Esophagus mucosa (tissue), 1 donor: ENCODE measurements around the gene ANP32A. TPM values are rescaled to one million over a fixed set of nuclear protein-coding genes. Genes with fewer than 3 reads are reported as not detected.

Source experiments
- ATAC-seq: fragments of 200-7000 bp; cut with Tn5 transposase; one replicate; pipeline ENCODE4 v1.9.1; 2020
- total RNA-seq: library from RNA; stranded (reverse); gene quantifications from one replicate; pipeline ENCODE4 v1.2.4, GENCODE V29; 2023
- donor health status: DM: yes; HTN: yes; CAD: no.

The ANP32A gene
- total RNA-seq, 1 donor from 2014 or later: 58.9 TPM

- no peak for ATAC-seq
Measured at GRCh38 chr15:68819495-68820294, 1.0 kb downstream of the ANP32A start.

- peak; percentile 2 for ATAC-seq
Measured at GRCh38 chr15:68818769-68819494, 1.8 kb downstream of the ANP32A start.

GRCh38 chr15:68818066-68818768, 2.5 kb downstream of the ANP32A start:
- peak; percentile 34 for ATAC-seq

- ATAC-seq: peak; percentile 21
Measured at GRCh38 chr15:68817304-68818065, 3.2 kb downstream of the ANP32A start.

DNA sequence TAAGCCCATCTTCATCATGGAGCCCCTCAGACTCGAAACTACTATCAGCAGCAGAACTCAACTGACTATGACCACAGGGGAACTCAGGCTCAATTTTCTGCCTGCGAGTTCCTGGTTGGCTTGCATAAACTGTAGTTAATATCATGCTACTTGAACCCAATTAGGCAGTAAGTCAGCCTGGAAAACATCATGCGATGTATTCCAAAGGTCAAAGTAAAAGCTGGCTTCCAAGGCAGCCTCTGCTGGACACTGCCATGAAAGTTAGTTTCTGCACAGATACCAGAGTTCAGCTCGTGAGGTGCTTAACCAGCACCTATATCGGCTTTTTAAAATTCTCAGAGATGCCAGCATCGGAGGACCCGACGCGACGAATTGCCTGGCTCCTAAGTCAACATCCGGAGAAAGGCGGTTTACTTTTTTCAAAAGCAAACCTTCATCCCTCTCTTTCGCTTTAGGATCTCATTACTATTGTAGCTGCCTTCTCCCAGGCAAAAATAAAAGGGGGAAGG, 3.8 kb downstream of the ANP32A start:
- no peak for ATAC-seq

DNA sequence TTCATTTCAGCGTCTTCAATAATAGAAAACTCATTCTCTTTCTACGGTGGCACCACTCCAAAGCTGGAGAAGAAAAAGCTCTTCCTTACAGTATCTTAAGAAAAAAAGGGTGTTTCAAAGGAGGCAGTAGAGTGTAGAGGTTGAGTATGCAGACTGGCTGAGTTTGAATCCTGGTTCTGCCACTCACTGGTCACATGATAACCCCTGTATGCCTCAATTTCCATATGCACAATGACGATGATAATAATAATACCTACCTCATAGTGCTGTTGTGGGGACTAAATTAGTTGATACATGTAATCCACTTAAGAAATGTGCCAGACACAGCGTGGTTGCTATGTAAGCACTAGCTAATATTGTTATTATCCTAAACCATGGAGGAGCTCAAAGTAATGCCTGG, 4.5 kb downstream of the ANP32A start:
- ATAC-seq: no peak

DNA sequence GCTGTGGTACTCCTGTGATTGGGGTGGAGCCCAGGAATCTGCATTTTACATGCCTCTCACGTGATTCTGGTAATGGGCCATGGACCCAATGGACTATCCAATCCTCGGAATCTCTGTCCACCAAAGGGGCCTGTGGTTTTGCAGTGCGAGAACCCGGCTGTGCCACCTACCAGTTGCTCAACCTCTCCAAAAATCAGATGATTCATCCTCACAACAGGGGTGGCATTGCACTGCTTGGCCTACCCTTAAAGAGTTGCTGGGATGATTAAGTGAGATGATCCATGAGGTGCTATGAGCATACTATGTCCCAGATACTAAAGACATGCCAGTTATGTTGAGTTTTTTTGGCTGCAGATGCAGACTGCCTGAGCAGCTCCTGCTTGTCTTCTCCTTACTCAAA, 5.1 kb downstream of the ANP32A start:
- ATAC-seq: peak; percentile 52

- ATAC-seq: no peak
Measured at GRCh38 chr15:68814596-68814995, 6.1 kb downstream of the ANP32A start.

DNA sequence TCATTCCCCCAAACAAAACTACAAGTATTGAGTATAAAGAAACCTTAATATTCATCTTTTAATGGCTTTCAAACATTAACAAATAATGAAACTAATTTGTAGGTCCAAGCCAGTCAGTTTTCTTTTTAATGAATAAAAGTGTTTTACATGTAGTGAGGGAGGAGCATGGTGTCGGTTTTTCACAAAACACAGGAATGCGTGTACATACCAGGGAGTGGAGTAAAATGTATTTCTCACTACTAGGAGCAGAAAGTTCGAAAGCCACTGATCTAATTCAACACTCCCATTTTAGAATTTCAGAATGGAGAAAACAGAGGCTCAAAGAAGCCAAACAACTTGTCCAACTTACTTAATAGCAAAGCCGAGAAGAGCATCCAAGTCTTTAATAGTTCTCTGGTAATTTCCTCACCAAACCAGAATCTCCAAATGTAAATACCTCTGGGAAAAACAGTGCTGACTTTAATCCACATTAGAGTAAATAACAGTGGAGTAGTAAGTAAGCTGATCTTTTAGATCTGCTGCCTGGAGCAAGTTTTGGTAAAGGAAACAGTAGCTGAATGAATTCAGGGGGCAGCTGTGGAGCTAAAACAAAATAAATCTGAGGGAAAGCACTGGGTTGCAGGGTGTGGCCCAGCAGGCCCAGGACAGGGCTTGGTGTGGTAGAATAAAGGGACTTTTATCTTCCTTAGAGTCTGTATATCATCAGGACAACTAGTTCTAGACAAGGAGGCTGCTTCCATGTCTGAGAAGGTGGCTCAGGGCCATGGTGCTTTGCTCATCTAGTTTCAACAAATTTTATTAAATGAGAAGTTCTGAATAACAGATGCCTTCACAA, 7.9 kb downstream of the ANP32A start:
- no peak for ATAC-seq

- ATAC-seq: no peak
Measured at GRCh38 chr15:68812069-68812468, 8.6 kb downstream of the ANP32A start.

DNA sequence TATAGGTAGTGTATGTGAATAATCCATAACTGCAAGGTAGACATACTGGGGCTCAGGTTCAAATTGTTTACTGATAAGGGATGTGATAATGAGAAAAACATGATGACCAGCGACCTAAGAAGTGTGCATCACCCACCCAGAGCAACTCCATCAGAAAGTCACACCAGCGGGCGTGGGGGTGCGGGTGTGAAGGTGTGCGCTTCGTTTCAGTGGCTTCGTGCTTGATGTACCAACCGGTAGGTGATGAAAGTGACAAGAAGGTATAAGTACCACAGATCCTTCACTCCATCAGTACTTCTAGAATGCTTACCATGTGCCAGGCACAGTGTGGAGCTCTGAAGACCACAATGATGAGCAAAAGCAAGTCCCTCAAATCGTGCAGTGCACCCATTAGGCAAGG, 11.2 kb downstream of the ANP32A start:
- no peak for ATAC-seq

GRCh38 chr15:68808770-68809169, 11.9 kb downstream of the ANP32A start:
- ATAC-seq: no peak

- ATAC-seq: no peak
Measured at GRCh38 chr15:68808091-68808490, 12.6 kb downstream of the ANP32A start.

DNA sequence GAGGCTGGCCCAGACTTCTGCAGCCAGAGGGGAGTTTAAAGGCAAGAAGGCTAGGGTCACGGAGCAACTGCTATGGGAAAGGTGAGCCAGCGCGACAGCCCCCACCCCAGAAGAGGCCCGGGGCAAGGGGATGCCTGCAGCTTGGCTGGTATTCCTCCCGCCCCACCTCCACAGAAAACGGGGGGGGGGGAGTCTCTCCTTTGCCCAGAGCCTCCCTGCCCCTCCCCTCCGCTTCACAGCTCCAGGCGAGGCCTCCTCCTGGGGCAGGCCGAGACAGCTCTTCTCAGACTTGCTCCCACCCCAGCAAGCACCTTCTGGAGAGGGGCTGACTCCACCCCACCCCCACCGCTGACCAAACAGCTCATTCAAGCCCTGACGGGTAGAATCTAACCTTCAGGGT, 13.4 kb downstream of the ANP32A start:
- peak; percentile 6 for ATAC-seq

DNA sequence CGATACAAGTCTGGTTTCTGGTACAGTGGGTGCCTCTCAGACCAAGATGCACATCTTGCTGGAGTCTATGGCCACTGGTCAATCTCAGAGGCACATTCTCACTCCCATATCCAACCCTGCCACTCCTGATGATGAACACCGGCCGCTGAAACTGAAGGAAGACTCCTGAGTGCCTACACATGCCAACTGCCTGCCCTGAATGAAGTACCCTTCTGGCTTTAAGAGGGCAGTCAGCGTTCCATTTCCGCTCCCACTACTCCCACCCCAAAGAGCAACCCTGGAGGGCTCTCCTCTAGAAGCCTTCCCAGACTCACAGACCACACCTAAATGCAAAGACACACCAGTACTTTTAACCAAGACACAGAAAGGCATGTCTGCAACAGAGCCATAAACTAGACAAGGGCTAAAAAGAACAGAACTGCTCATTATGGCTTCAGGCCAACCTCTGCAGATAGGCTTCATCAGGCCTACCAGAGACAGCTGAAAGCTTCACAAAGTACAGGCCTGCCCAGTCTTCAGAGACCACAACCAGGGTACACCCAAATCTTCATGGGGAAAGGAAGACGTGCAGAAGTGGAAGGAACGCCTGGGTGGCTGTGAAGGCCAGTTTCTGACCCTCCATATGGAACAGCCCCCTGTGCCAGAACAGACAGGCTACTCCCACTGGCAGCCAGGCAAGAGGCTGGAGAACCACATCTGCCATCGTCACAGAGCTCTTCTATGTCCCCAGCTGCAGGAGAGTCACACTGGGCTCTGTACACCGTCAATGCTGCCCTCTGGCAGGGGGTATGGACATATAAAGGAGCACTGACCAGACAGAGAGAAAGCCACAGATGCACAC, 14.3 kb downstream of the ANP32A start:
- ATAC-seq: no peak

DNA sequence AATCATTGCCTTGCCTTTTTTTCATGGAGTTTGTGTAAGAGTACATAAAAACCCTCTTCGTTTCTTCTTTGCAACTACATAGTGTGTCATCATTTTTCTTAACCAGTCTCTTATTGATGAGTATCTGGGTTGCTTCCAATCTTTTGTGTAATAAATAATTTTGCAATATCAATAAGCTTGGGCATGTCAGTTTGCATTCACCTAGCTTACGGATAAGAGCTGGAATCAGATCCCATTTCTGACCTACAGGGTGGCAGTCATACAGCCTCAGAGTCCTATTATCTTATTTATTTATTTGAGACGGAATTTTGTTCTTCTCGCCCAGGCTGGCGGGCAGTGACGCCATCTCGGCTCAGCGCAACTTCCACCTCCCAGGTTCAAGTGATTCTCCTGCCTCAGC, 18.3 kb downstream of the ANP32A start:
- no peak for ATAC-seq

GRCh38 chr15:68801572-68802148, 19.0 kb downstream of the ANP32A start:
- no peak for ATAC-seq

DNA sequence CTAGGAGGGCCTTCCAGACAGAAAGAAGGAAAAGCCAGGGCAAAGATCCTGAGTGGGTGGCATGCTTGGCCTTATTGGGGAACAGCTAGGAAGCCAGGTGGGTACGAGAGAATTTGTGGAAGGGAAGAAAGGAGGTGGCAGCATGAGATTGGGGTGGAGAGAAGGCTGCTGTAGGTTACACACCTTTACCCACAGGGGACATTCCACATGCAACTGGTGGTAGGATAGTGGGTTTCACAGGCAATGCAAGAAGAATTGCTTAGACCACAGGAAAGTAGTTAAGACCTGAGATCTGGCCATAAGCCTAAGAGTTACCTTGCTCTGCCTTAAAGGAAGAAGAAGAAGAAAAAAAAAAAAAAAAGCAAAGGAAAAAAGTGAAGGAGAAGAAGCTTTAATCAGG, 19.8 kb downstream of the ANP32A start:
- ATAC-seq: no peak

- ATAC-seq: no peak
Measured at GRCh38 chr15:68798346-68799094, 22.2 kb downstream of the ANP32A start.
